Measurements from ENCODE around the gene AKAP11. TPM values are rescaled to one million over a fixed set of nuclear protein-coding genes. Genes with fewer than 3 reads are reported as not detected.

Gene AKAP11
- polyA plus RNA-seq, 12 donors, result 21.0 to 29.5 (median 24.8) TPM; not detected in 1

GRCh38 chr13:42274386-42275097 lies 2.6 kb downstream of the AKAP11 start:
- DNase-seq, result no peak

DNA sequence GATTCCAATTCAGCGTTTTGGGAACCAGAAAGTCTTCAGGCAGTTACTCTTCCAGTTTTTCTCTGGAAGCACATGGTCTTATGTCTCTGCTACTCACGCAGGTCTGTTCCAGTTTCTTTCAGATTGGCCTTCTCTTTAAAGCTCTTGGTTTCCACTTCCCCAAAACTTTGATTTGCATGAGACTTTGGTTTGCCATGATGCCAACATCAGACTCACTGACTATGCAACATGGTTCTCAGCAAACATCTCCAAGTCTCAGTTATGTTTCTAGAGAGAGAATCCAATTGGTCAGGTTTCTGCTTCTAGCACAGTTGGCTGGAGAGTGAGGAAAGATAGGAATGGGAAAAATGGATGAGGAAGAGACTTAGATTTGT lies 3.1 kb downstream of the AKAP11 start:
- DNase-seq, result peak; percentile 11

DNA sequence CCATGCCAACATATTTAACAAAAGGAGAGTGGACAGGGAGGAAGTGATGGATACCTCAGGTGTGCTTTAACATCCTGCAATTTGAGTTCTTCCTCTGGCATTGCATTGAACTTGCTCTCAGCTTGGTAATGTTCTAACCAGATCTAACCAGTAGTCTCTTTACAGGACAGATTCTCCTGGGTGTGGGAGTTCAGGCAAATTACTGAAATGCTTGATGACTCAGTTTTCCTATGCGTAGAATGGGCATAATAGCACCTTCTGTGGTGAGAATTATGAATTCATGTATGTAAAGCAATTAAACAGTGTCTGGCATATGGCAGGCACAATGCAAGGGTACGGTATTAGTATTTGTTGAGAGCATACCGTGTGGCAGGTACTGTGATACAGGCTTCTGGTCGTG lies 3.6 kb downstream of the AKAP11 start:
- no peak for DNase-seq

DNA sequence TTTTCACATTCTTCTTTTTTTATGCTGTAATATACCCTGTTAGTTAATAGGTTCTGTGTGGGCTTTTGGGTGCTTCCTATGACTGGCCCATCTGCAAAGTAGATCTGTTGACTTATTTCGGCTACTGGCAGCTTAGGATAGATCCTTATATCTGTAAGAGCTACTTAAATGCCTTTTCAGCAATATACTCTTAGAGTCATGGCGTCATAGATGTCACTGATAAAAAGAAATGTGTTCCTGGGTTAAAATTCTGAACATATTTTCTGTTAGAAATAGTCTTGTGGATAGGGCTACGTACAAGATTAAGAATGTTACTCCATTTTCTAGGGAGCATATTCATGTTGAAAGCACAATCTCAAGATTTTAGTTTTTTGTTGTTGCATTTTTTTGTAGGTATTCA lies 4.7 kb downstream of the AKAP11 start:
- DNase-seq, result no peak

GRCh38 chr13:42277618-42278276 lies 5.8 kb downstream of the AKAP11 start:
- no peak for DNase-seq

DNA sequence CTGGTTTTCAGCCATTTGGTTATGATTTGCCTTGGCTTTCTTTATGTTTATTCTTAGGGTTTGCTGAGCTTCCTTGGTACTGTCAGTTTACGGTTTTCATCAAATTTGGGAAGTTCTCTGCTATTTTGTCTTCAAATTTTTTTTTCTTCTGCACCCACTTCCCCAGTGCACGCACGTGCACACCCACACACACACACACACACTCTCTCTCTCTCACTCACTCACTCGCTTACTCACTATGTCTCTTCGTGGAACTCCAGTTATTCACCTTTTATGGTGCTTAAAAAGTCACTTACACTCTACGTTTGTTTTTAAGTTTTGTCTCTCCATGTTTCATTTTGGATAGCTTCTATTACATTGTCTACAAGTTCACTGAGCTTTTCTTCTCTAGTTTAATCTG lies 7.1 kb downstream of the AKAP11 start:
- DNase-seq, result peak; percentile 7

- DNase-seq, result no peak
Observed at GRCh38 chr13:42279986-42280385, 8.0 kb downstream of the AKAP11 start.

GRCh38 chr13:42280537-42280936 lies 8.6 kb downstream of the AKAP11 start:
- DNase-seq, result no peak

DNA sequence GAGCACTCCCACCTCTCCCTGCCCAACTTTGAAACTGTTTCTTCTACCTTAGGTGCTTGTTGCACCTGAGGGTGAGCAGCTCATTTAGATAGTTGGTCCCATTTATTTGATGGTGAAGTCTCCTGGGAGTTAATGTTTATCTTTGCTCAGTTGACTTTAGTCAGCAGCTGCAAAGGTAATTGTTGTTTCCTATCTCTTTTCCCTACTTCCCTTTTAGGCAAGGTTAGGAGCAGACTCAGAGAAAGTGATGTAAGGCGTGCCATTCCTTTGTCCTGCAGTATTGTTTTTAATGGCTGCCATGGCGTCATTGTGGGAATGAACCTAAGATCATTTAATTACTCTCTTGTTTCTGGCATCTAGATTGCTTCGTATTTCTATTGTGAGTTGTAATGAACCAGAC lies 11.6 kb downstream of the AKAP11 start:
- no peak for DNase-seq

- no peak for DNase-seq
Observed at GRCh38 chr13:42284068-42284467, 12.1 kb downstream of the AKAP11 start.

DNA sequence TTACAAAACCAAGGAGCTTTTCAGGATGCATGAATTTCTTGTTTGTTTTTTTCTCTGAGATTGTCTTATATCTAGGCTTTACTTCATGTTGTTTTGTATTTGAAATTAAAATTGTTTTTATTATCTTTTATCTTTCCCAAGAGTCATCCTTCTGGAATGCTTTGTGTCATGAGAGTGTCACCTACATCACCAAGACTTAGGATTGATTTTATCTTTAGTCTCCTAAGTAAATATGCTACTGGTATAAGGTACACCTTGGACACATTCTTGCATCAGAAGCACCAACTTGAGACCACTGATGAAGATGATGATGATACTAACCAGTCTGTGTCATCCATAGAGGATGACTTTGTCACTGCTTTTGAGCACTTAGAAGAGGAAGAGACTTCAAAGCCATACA lies 26.4 kb downstream of the AKAP11 start:
- no peak for DNase-seq

GRCh38 chr13:42305503-42305902 lies 33.6 kb downstream of the AKAP11 start:
- no peak for DNase-seq

- no peak for DNase-seq
Observed at GRCh38 chr13:42307461-42307860, 35.5 kb downstream of the AKAP11 start.

DNA sequence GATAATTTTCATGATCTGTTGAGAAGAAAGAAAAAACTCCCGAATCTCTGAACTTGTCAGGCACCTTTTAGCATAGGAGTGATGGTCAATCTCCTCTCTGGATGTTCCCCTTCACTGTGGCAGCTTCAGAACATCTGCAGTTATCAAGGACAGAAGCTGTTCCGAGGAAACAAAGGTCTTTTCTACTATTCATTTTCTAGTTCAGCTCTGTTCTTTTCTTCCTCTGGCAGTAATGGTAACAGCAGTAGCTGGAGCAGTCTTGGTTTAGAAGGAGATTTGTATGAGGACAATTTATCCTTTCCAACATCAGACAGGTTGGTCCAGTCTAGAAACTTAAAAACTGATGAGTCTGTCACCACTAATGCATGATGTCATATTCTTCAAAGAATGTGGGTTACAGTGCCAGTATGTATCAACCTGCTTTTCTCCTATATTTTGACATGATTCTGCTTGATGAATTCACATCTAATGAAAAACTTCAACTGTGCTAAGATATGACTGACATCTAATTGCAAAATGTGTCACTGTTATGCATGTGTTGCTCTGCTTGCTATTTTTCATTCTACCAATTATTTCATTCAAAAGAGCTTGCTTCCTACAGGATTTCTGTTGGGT lies 41.0 kb downstream of the AKAP11 start:
- DNase-seq, result no peak

DNA sequence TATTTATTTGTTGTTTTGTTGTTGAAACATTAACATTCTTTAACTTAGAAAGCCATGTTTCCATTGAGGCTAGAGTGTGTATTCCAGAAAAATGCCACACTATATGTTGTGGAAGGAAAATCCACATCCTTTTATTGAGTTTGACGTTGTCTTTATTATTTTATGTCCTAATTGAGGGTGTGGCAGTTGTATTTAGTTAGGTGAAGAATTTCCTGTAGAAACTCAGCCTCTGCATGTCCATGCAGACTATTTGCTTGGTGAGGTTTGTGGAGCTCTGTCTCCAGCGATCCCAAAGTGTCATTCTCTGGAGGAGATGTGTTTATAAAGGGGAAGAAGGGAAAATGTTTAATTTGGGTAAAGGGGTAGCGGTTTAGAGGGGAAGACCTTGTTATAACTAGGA lies 46.6 kb downstream of the AKAP11 start:
- DNase-seq, result no peak

DNA sequence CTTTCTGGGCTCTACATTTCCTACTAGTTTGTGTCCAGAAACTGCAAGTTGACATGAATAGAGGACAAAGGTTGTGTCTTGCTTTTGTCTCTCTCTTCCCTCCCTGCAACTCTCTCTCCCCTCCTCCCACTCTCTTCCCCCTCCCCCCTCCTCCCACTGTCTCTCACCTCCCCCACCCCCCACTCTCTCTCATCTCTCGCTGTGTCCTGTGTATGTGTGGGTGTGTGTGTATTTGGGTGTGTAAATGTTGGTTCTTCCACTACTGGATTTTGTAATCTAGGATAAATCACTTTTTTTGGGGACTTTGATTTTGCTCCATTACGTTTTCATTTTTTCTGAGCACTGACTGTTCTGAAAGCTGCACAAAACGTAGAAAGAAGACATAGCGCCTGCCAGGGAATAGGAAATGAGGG lies 48.4 kb downstream of the AKAP11 start:
- no peak for DNase-seq

DNA sequence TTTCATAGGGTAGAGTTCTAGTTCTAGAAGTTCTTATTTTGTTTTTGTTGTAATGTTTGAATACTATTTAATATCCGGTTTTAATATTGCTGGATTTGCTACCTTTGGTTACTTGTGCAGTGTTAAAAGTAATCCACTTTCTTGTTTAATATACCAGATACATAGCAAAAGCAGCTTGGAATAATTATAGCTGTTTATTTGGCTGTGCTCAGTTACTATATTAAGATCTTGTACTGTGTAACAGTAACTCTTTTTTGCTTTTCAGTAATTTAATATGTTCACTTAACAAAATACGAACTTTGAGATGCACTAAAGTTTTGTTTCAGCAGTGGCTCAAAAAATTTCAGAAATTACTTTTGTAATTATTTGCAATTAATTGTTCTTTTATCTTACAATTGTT lies 50.9 kb downstream of the AKAP11 start:
- no peak for DNase-seq

DNA sequence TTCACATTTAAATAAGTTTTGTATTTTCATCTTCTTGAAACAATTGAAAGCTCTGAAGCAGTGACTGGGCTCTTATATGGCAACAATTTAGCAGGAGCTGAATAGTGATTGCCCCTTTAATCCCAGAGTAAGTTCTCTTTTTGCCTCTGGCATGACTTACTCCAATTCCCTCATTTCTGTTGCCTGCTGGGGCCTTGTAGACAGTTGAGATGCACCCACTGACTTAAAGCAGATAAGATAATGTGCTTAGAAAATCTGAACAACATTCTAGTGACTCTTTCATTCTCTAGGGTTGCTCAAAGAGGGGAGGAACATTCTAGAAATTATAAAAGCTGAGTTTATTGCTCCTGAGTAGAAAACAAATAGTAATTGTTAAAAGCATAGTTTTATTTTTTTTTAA lies 52.8 kb downstream of the AKAP11 start:
- DNase-seq, result no peak

GRCh38 chr13:42327725-42328124 lies 55.8 kb downstream of the AKAP11 start:
- DNase-seq, result no peak

DNA sequence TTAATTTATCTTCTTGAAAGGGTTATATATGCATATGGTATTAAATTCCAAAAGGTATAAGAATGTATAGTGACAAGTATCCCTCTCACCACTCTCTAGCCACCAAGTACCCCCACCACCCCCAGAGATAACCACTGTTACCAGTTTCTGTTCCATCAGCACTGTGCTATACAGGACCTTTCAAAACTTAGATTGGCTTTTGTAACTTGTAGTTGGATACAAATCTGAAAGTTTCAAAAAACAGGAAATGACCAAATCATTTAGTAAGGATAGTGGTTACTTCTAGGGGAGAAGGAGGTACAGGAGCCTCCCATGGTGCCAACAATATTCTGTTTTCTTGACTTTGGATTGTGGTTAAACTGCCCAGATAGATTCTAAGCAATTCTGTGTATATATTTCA lies 56.7 kb downstream of the AKAP11 start:
- DNase-seq, result no peak

DNA sequence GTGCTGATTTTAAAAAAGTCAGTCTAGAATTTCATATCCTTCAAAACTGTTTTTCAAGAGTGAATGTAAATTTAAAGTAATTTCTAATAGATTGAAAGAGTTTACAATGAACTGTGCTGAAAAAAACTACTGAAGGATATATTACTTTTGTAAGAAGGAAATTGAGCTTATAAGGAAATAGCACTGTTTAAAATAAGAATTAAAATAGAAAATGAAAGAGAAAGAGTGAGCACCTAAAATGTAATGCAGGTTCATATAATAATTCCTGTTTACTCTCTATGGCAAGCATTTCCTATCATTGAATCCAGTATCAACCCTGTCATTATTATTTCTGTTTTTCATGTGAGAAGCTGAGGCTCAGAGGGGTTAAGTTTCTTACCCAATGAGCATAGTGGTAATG lies 57.3 kb downstream of the AKAP11 start:
- DNase-seq, result no peak

GRCh38 chr13:42331009-42331408 lies 59.1 kb downstream of the AKAP11 start:
- no peak for DNase-seq

DNA sequence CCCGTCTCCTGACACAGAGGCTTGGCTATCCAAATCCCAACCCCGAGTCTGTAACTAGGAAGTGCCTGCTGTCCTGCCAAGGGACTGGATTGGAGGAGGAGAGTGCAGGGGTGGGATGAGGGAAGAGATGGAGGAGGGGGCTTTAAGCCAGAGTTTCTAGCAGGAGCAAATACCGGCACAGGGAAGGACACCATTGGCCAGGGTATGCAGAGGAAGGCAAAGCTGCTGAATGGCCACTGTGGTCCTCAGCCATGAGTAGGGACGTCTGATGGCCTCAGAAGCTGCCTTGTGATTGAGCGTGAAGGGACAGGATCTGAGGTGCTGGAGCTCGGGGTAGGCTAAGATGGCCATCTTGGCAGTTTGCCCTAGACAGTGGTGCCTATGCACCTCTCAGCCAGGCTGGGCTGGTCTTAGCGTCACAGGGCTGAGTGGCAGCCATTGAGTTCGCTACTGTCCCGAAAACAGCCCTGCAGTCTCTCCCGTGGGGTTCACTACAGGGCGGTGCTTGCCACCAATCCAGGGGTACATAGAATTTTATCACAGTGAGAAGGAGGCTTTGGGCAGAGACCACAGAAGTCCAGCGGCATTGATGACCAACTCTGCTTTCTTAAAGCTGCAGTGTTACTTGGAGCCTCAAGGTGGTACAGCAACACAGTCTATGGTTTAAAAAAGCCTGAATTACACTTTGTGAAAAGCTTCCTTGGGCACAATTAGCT lies 61.8 kb downstream of the AKAP11 start:
- DNase-seq, result no peak

All from muscle of arm (tissue), 12 donors.